Measurements from ENCODE around the gene PRKAG2. TPM values are rescaled to one million over a fixed set of nuclear protein-coding genes. Genes with fewer than 3 reads are reported as not detected.

The PRKAG2 gene
- total and polyA plus RNA-seq, 8 donors, result 12.9 to 34.6 (median 18.0) TPM

GRCh38 chr7:151709141-151710038 lies 167.5 kb downstream of the PRKAG2 start:
- no peaks in the 10 kb centered on the region for H3K27me3 ChIP-seq
- DNase-seq (no peak), ATAC-seq (no peak)
- intact Hi-C loops (cut with DNase I), result no loop called here
- no peaks in the 10 kb centered on the region for H3K9me3 ChIP-seq
- peaks cover 0 to 11% of the 10 kb centered on the region in 2 donors for H3K4me1 ChIP-seq
- TF ChIP-seq, protein P1, sequence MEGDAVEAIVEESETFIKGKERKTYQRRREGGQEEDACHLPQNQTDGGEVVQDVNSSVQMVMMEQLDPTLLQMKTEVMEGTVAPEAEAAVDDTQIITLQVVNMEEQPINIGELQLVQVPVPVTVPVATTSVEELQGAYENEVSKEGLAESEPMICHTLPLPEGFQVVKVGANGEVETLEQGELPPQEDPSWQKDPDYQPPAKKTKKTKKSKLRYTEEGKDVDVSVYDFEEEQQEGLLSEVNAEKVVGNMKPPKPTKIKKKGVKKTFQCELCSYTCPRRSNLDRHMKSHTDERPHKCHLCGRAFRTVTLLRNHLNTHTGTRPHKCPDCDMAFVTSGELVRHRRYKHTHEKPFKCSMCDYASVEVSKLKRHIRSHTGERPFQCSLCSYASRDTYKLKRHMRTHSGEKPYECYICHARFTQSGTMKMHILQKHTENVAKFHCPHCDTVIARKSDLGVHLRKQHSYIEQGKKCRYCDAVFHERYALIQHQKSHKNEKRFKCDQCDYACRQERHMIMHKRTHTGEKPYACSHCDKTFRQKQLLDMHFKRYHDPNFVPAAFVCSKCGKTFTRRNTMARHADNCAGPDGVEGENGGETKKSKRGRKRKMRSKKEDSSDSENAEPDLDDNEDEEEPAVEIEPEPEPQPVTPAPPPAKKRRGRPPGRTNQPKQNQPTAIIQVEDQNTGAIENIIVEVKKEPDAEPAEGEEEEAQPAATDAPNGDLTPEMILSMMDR (IDR thresholded peaks at IDR 0.05), result no peak
- no peaks in the 10 kb centered on the region for H3K36me3 ChIP-seq
- no peak overlapping the region for H3K4me3 ChIP-seq
- H3K27ac ChIP-seq, result no peak overlapping the region

DNA sequence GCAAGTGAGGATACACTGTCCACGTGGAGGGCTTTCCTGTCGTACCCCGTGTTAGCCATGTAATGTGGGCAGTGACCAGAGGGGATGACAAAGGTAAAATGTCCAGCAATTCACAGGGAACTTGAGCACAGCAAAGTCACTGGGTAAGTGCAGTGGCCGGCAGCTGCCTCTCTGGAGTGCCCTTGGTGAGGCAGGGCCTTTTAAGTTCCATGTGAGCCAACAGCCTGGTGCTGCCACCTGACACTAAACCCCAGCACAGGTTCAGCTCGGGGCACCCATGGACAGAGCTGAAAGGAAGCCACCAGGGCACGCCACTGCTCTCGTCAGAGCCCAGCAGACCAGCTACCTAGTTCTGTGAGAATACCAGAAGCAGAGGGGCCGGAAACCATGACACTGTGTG lies 168.3 kb downstream of the PRKAG2 start:
- DNase-seq (peak in 1 of 4 donors; percentile 40), ATAC-seq (no peak)
- peaks cover 0 to 11% of the 10 kb centered on the region in 2 donors for H3K4me1 ChIP-seq
- H3K36me3 ChIP-seq, result no peaks in the 10 kb centered on the region
- no peaks in the 10 kb centered on the region for H3K9me3 ChIP-seq
- TF ChIP-seq, protein P1 (IDR thresholded peaks at IDR 0.05), result no peak
- no peak overlapping the region for H3K4me3 ChIP-seq
- H3K27ac ChIP-seq, result no peak overlapping the region
- intact Hi-C loops (cut with DNase I), result no loop called here
- H3K27me3 ChIP-seq, result no peaks in the 10 kb centered on the region

DNA sequence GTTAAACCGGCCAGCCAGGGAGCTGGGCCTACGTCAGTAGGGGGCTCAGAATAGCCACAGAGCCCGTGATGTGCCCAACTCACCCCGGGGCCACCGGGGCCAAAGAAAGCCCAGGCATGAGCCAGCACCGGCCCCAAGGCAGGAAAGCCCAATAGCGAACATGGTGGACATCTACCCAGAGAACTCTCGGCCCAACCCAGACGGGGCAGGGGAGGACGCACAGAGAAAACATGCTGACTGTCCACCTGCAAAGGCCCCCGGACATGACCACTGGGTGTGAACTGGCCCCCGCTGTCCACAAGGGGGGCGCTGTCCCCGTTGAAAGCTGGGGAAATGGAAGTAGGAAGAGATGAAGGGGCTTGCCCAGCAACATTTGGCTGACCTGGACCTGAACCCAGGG lies 169.2 kb downstream of the PRKAG2 start:
- intact Hi-C loops (cut with DNase I), result no loop called here
- TF ChIP-seq, protein P1 (IDR thresholded peaks at IDR 0.05), result no peak

DNA sequence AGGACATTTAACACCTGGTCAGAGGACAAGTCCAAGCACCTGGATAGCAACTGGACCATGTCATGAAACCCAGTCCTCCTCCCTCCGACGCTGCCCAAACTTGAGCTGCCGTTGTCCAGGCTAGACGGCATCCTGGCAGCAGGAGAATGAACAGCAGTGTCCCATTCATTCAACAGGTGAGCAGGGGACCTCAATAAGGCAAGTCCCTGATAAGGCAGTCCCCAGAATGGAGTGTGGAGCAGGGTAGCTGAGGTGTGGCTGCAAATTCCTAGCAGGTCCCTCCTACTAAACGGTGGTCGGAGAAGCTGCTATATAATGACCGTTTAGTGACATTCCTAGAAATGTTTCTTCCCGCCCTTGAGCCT lies 169.8 kb downstream of the PRKAG2 start:
- ATAC-seq (no peak), DNase-seq (no peak)
- intact Hi-C loops (cut with DNase I), result no loop called here
- no peaks in the 10 kb centered on the region for H3K27me3 ChIP-seq
- no peaks in the 10 kb centered on the region for H3K36me3 ChIP-seq
- TF ChIP-seq, protein P1 (IDR thresholded peaks at IDR 0.05), result no peak
- no peaks in the 10 kb centered on the region for H3K9me3 ChIP-seq
- H3K4me1 ChIP-seq, result peaks cover 0 to 8% of the 10 kb centered on the region in 2 donors
- H3K4me3 ChIP-seq, result no peak overlapping the region
- H3K27ac ChIP-seq, result no peak overlapping the region

More for the DNA sequence above, 169.2 kb downstream of the PRKAG2 start:
- Histone ChIP-seq H3K9me3 (no peaks in the 10 kb centered on the region), H3K4me3 (no peak overlapping the region), H3K36me3 (no peaks in the 10 kb centered on the region), H3K27ac (no peak overlapping the region), H3K4me1 (peaks cover 0 to 11% of the 10 kb centered on the region in 2 donors), H3K27me3 (no peaks in the 10 kb centered on the region)
- DNase-seq (peak in 1 of 4 donors; percentile 55), ATAC-seq (no peak)

DNA sequence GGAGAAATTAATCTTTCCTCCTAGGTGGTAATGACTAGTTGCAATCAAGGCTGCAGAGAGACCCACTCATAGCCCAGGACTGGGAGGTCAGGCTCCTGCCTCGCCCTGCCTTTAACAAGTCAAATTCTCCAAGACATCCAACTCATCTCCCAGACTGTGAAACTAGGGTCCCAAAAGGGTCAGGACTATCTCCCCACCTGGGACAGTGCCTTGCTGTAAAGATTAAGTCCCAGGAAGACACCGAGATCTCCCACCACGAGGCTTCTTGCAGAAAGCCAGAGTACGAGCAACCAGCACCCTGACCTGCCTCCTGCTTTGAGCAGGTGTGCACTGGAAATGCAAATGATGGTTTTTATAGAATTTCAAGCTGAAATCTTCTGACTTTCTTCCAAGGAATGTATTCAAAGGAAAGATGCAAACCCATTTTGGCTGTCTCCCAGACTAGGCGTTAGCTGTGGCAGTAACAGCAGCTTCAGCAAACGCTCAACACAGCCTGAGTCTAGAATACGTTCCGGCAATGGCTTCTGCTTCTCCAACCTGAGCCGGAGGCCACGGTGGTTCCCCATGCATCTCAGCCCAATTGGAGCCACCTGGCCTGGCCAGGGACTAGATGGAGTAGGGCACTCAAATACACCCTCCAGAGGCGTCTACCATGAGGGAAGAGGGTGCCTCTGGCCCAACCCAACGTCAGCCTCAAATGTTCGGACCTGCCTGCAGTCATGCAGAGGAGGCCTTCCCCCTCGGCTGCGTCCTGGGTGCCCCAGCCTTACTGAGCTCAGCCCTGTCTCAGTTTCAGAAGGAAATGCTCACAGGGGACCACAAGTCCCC lies 170.4 kb downstream of the PRKAG2 start:
- intact Hi-C loops (cut with DNase I), result no loop called here

More for the DNA sequence above, 170.4 kb downstream of the PRKAG2 start:
- TF ChIP-seq, protein P1 (IDR thresholded peaks at IDR 0.05), result no peak
- Histone ChIP-seq H3K4me3 (no peak overlapping the region), H3K36me3 (no peaks in the 10 kb centered on the region), H3K4me1 (peaks cover 0 to 8% of the 10 kb centered on the region in 2 donors), H3K27me3 (no peaks in the 10 kb centered on the region), H3K27ac (no peak overlapping the region), H3K9me3 (no peaks in the 10 kb centered on the region)
- DNase-seq (peak in 1 of 4 donors; percentile 54), ATAC-seq (no peak)

Measured in left lung (tissue), 10 donors.